HepG2 (cell line): ENCODE measurements around the gene MTA2. TPM values are rescaled to one million over a fixed set of nuclear protein-coding genes. Genes with fewer than 3 reads are reported as not detected.

Source experiments
- CHCHD3 ChIP-seq: sonication (generic); formaldehyde crosslinking; IDR thresholded peaks from 2 replicates; pipeline ENCODE4 v1.8.0; 2022; ENCODE audit warnings: mild to moderate bottlenecking, missing genetic modification reagents, moderate library complexity
- GPBP1L1 ChIP-seq: sonication (generic); formaldehyde crosslinking; IDR thresholded peaks from 2 replicates; pipeline ENCODE4 v1.5.0; 2020; ENCODE audit warnings: mild to moderate bottlenecking, missing genetic modification reagents
- KLF9 ChIP-seq: IDR thresholded peaks from 2 replicates; pipeline ENCODE4 v1.6.1; 2016; ENCODE audit warnings: low read depth
- MEIS1 ChIP-seq: sonication (generic); formaldehyde crosslinking; IDR thresholded peaks from 2 replicates; pipeline ENCODE4 v1.9.0; 2021; ENCODE audit warnings: mild to moderate bottlenecking, missing genetic modification reagents, moderate library complexity, borderline replicate concordance
- MYPOP ChIP-seq: sonication (generic); formaldehyde crosslinking; IDR thresholded peaks from 2 replicates; pipeline ENCODE4 v1.8.1; 2023; ENCODE audit warnings: mild to moderate bottlenecking, moderate library complexity, missing genetic modification reagents
- NCOA2 ChIP-seq: sonication (generic); formaldehyde crosslinking; IDR thresholded peaks from 2 replicates; pipeline ENCODE4 v1.8.0; 2022; ENCODE audit warnings: inconsistent platforms
- PBX3 ChIP-seq: sonication (generic); formaldehyde crosslinking; IDR thresholded peaks from 2 replicates; pipeline ENCODE4 v1.8.1; 2023; ENCODE audit warnings: missing genetic modification reagents, inconsistent platforms, borderline replicate concordance
- SATB2 ChIP-seq: sonication (generic); formaldehyde crosslinking; IDR thresholded peaks from 2 replicates; pipeline ENCODE4 v1.5.0; 2020; ENCODE audit warnings: missing genetic modification reagents
- SMAD3 ChIP-seq: sonication (generic); formaldehyde crosslinking; IDR thresholded peaks from 2 replicates; pipeline ENCODE4 v1.4.0; 2020; ENCODE audit warnings: missing genetic modification reagents
- SOX13 ChIP-seq, 3 experiments: fragments of 450-650 bp in 1 of 3; sonication (generic) in 1 of 3; formaldehyde crosslinking in 1 of 3; IDR thresholded peaks in 2 of 3; conservative IDR thresholded peaks in 1 of 3; 2 replicates each; pipeline versions ENCODE4 v1.5.0 to v1.6.1; 2016 to 2020; ENCODE audit warnings: antibody characterized with exemption in 1 of 3, mild to moderate bottlenecking in 1 of 3, missing compliant biosample characterization in 1 of 3, missing genetic modification reagents in 1 of 3, moderate library complexity in 1 of 3
- ZC3H13 ChIP-seq: sonication (generic); formaldehyde crosslinking; IDR thresholded peaks from 2 replicates; pipeline ENCODE4 v1.8.1; 2023; ENCODE audit warnings: mild to moderate bottlenecking, missing genetic modification reagents, moderate library complexity
- ZNF12 ChIP-seq: sonication (generic); formaldehyde crosslinking; IDR thresholded peaks from 2 replicates; pipeline ENCODE4 v1.5.0; 2020; ENCODE audit warnings: missing genetic modification reagents
- ZNF142 ChIP-seq: sonication (generic); formaldehyde crosslinking; IDR thresholded peaks from 2 replicates; pipeline ENCODE4 v1.4.0; 2020; ENCODE audit warnings: missing genetic modification reagents
- ZNF296 ChIP-seq: sonication (generic); formaldehyde crosslinking; conservative IDR thresholded peaks from 2 replicates; pipeline ENCODE4 v1.5.0; 2020; ENCODE audit warnings: mild to moderate bottlenecking, missing genetic modification reagents
- ZNF703 ChIP-seq: sonication (generic); formaldehyde crosslinking; IDR thresholded peaks from 2 replicates; pipeline ENCODE4 v1.5.1; 2020; ENCODE audit warnings: missing genetic modification reagents, mild to moderate bottlenecking, moderate library complexity, borderline replicate concordance
- ZNF749 ChIP-seq: sonication (generic); formaldehyde crosslinking; IDR thresholded peaks from 2 replicates; pipeline ENCODE4 v1.8.0; 2022; ENCODE audit warnings: mild to moderate bottlenecking, missing genetic modification reagents, moderate library complexity, borderline replicate concordance
- ZNF766 ChIP-seq: sonication (generic); formaldehyde crosslinking; IDR thresholded peaks from 2 replicates; pipeline ENCODE4 v1.5.0; 2020; ENCODE audit warnings: missing genetic modification reagents, borderline replicate concordance
- ZNF777 ChIP-seq: sonication (generic); formaldehyde crosslinking; IDR thresholded peaks from 2 replicates; pipeline ENCODE4 v1.4.0; 2020; ENCODE audit warnings: missing genetic modification reagents
- ZSCAN12 ChIP-seq: sonication (generic); formaldehyde crosslinking; IDR thresholded peaks from 2 replicates; pipeline ENCODE4 v1.9.0; 2021; ENCODE audit warnings: mild to moderate bottlenecking, missing genetic modification reagents
- polyA plus RNA-seq, 8 experiments: library from polyadenylated mRNA; depleted of rRNA in 3 of 8; stranded (reverse) in 7 of 8; unstranded in 1 of 8; fragments of >200 nt; fragmentation: Illumina TruSeq in 4 of 8; extraction: Trizol in 4 of 8; gene quantifications; 2 replicates each; pipeline versions ENCODE4 v1.2.1 to v1.2.3, GENCODE V29; 2011 to 2016; ENCODE audit warnings: low read depth in 4 of 8, missing spikeins in 1 of 8, mixed read lengths in 1 of 8; ENCODE audit not compliant: insufficient read depth in 1 of 8
- total RNA-seq, 5 experiments: library from RNA; depleted of rRNA; stranded (reverse); fragments of >200 nt; fragmentation: Illumina TruSeq; extraction: Trizol; gene quantifications; 2 replicates each; pipeline ENCODE4 v1.2.3, GENCODE V29; 2016; ENCODE audit warnings: low read depth in 1 of 5

The MTA2 gene
- total and polyA plus RNA-seq, 2 of the 13 experiments (the other 11 are each of a cell fraction or from before 2014, with no cell fraction given): 14.0 to 70.0 TPM

GRCh38 chr11:62621567-62622470 is 20.2 kb upstream of the MTA2 start, which contains the start of gene B3GAT3 (continued):
- peak; percentile 24; the same call in 1 of the 2 replicates for TF ChIP-seq ZNF142 (CRISPR knock-in tag)
- no peak for TF ChIP-seq SOX13 (IDR thresholded peaks at IDR 0.05)
- TF ChIP-seq SOX13 (CRISPR knock-in tag; conservative IDR thresholded peaks at IDR 0.05 in 1 of 2, IDR thresholded peaks at IDR 0.05 in 1 of 2): peak in 1 of 2 experiments; percentile 70; a peak in 3 of 4 replicates
- TF ChIP-seq ZNF703 (CRISPR knock-in tag): no peak
- TF ChIP-seq ZNF777 (CRISPR knock-in tag): peak; percentile 44
- peak; percentile 86 for TF ChIP-seq ZNF749 (CRISPR knock-in tag)
- TF ChIP-seq PBX3 (CRISPR knock-in tag): no peak
- TF ChIP-seq NCOA2 (CRISPR knock-in tag): peak; percentile 61
- TF ChIP-seq ZNF12: no peak
- no peak for TF ChIP-seq KLF9
- TF ChIP-seq GPBP1L1 (CRISPR knock-in tag): no peak
- peak; percentile 47; the same call in 1 of the 2 replicates for TF ChIP-seq MYPOP
- TF ChIP-seq ZSCAN12: no peak
- no peak for TF ChIP-seq CHCHD3 (CRISPR knock-in tag)
- TF ChIP-seq ZNF296 (CRISPR knock-in tag): no peak
- 0 out of 2 replicates have a peak, but pooled peaks have one; percentile 43 for TF ChIP-seq SATB2 (CRISPR knock-in tag)
- TF ChIP-seq SMAD3 (CRISPR knock-in tag): peak; percentile 89; the same call in 1 of the 2 replicates
- TF ChIP-seq MEIS1 (CRISPR knock-in tag): no peak
- TF ChIP-seq ZC3H13 (CRISPR knock-in tag): peak; percentile 87
- peak; percentile 69; the same call in 1 of the 2 replicates for TF ChIP-seq ZNF766 (CRISPR knock-in tag)
